GM08714 (cell line): ENCODE results near the gene ATG4C.
A peak's percentile ranks its signal among the peaks of the same experiment; 100 is the strongest.
"Not testable (repeated sequence)": the region's sequence is repeated elsewhere in the genome, so short reads cannot be mapped to it uniquely, and the experiment has no call there.

ENCODE experiments used
- H3K4me3 ChIP-seq: fragments of 200-500 bp; sonication (Bioruptor generic); 2 replicates; pipeline ENCODE4 v1.5.1; 2014; ENCODE audit warnings: mild to moderate bottlenecking, low read length, inconsistent platforms
- ZNF274 ChIP-seq: IDR thresholded peaks from 2 replicates; pipeline ENCODE4 v1.6.1; 2012; ENCODE audit warnings: mild to moderate bottlenecking, low read depth, low read length

Gene ATG4C

DNA sequence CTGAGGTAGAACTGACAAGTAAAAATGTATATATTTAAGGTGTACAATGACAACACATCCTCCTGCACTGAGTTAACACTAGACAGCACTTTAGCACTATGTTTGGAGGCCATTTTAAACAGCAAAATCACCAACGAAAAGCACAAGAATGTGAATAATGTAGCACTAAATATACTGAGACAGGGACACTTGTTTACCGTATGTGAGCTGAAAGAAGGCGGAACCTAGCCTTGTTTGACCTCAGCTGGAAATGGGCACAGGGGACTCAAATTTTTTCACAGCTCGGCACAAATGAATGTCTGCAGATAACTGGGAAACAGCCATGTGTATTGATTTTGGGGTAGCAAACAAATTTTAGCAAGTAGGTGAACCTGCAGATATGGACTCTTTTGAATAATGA is 18.0 kb upstream of the ATG4C start:
- no peak overlapping the region for H3K4me3 ChIP-seq
- TF ChIP-seq ZNF274: no peak

DNA sequence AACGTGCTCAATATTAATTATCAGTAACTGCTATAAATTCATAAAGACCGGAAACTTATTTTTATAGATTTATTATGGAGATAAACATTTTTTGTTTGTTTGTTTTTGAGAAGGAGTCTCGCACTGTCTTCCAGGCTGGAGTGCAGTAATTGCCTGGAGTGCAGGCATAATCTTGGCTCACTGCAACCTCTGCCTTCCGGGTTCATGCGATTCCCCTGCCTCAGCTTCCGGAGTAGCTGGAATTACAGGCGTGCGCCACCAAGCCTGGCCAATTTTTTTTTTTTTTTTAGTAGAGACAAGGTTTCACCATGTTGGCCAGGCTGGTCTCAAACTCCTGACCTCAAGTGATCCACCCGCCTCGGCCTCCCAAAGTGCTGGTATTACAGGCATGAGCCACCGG is 15.4 kb upstream of the ATG4C start:
- not testable (repeated sequence) for H3K4me3 ChIP-seq

DNA sequence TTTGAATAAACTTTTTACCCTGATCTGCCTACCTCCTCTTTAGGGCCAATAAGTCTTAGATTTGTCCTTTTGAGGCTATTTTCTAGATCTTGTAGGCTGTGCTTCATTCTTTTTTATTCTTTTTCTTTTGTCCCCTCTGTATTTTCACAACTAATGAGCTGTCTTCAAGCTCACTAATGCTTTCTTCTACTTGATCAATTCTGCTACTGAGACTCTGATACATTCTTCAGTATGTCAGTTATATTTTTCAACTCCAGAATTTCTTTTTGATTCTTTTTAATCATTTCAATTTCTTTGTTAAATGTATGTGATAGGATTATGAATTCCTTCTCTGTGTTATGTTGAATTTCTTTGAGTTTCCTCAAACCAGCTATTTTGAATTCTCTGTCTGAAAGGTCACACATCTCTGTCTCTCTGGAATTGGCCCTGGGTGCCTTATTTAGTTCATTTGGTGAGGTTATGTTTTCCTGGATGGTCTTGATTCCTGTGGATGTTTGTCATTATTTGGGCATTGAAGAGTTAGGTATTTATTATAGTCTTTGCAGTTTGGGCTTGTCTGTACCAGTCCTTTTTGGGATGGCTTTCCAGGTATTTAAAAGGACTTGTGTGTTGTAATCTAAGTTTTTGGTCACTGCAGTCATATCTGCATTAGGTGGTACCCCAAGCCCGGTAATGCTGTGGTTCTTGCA is 11.2 kb upstream of the ATG4C start:
- H3K4me3 ChIP-seq: no peak overlapping the region
- TF ChIP-seq ZNF274: no peak

DNA sequence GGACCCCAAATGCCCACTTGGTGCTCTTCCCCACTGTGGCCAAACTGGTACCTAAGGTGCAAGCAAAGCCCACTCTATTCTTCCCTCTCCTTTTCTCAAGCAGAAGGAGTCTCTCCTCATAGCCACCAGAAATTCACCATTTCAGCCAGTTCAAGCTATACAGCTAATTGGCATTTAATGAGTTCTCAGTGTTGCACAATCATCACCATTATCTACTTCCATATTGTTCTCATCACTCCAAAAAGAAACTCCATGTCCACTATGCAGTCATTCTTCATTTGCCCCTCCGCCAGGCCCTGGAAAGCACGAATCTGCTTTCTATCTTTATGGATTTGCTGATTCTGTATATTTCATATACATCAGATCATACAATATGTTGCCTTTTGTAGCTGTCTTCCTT is 9.9 kb upstream of the ATG4C start:
- no peak for TF ChIP-seq ZNF274
- no peak overlapping the region for H3K4me3 ChIP-seq

DNA sequence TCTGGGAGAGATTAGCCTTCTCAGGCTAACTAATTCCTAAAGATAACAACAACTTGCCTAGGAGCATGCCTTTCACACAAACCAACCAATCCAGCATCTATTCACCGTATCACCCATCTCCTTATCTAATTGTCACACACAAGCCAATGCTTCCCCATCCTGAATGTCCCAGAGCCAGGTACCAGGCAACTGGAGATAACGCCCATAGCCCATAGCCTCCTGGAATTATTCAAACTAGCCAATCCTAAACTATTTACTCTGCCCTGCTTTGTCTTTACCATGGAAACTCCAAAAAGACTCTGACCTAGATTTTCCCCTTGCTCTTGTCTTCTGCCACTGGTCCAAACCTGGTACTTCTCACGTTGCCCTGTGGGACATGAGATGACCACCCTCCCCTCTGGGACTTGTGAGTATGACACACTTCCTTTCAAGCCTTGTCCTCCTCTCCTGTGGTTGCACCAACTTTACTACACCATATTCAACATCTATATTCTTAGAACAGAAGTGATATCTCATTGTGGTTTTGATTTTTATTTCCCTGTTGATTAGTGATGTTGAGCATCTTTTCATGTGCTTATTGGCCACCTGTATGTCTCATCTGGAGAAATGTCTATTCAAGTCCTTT is 8.8 kb upstream of the ATG4C start:
- TF ChIP-seq ZNF274: no peak
- no peak overlapping the region for H3K4me3 ChIP-seq

DNA sequence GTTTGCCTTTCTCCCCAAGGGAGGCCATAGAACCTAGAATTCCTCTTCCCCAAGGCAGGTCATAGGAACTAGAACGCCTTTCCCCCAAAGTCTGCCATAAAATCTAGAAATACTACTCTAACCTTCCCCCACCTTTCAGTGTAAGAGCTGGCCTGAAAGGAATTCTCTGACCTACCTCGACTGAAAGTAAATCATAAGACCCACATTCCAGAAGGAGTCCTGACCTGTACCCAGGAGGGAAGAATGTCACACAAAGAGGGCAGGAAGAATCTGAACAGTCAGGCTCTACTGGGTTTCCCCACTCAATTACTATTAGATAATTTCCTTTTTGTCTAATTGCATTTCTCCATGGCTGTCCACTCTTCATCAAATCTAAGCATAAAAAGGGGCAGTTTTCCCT is 5.7 kb upstream of the ATG4C start:
- no peak for TF ChIP-seq ZNF274
- H3K4me3 ChIP-seq: no peak overlapping the region

DNA sequence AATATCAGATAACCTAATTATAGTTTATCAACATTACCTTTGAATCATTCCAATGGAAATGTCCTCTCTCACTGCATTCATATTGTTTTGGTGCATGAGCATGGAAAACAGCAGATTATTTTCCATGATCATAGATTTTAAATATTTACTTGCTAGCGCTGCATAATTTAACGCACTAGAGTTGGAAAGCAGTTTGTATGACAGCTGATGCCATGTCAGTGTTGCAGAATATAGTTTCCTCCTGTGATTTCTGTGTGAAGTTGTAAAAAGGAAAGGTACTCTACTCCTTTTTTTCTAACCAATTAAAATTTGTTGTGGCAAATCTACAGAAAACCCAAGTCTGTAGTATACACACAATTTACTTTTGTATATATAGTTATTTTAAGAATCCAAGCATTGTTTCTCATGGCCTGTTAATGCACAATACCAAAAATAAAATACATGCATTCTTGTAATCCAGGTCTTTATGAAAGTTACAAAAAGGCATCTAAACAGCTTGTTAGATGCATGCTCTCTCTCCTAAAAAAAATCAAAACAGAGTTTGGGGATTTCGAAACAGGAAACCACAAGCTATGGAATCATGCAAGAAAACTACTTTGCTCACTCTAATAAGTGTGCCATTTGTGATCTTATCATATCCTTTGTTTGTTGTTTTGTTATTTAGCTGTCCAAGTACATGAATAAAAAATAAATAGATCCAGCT is 1.9 kb upstream of the ATG4C start:
- H3K4me3 ChIP-seq: no peak overlapping the region
- no peak for TF ChIP-seq ZNF274

DNA sequence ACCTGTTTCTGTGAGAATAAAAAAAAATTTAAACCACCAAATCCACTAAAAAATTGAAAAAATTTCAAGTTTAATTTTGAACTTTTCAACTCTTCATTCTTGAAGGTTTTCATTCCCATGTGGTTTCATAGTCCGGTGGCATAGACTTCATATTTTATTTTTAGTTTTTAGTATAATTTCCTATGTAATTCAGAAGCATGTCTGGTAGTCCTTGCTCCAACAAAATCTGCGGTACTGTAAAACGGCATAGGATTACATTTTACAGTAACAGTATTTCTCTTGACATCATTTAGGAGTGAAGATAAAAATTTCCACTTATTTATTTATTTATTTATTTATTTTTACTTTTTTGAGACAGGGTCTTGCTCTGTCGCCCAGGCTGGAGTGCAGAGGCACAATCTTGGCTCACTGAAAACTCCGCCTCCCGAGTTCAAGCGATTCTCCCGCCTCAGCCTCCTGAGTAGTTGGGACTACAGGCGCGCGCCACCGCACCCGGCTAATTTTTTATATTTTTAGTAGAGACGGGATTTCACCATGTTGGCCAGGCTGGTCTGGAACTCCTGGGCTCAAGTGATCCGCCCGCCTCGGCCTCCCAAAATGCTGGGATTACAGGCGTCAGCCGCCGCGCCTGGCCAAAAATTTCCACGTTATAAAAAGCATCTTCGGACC is 1.3 kb upstream of the ATG4C start:
- peak overlapping the region; percentile 96; the same call in 1 of the 2 replicates for H3K4me3 ChIP-seq

DNA sequence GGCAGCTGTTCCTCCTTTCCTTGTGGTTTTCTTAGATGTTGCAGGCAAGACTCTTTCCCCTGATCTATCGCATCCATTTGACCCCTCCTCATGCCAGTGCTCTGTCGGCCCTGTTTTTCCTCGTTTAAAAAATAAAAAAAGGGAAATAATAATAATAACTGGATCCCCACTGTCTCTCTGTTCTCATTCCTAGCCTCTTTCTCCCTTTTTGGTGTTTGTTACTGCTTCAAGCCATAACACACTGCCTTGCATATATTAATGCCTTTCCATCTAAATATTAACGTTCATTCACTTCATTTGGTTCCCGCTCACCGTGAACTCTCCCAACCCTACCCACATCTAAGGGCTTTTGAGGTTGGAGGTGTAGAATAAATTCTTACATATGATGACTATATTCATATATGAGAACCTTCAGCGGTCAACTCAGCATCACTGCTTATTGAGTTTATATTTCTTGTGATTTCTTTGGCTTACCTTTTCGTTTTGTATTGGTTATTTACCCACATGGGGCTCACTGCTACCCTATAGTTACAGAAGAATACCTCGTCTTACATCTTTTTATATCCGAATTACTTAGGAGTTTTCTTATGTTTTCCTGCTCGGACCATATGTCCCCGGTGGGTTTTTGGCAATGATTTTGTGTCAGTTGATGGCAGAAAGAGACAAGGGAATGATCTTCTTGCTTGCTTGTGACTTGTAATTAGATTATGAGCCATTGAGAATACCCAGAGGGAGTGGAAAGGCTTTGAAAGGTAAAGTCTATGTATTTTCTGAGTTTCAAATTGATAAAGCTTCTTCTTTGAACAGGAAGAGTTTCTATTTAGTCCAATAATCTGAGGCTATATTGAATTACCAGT is 805 bp downstream of the ATG4C start:
- peak overlapping the region; percentile 96 for H3K4me3 ChIP-seq
- TF ChIP-seq ZNF274: no peak

DNA sequence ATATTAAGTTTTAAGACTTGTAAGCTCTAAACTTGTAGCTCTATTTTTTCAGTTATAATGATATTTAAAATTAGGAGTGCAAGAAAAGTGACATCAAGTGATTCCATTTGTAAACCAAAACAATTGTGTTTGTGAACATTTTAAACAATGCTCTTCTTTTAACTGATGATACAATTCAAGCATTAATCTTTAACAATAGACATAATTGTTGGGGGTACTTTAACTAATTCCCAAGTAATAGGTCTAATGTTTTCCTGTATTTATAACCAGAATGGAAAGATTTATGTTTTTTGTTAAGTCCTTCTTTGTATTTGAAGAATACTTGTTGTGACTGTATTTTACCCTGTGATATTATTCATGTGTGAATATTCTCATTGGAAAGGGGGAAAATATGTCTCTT is 6.8 kb downstream of the ATG4C start:
- H3K4me3 ChIP-seq: no peak overlapping the region
- no peak for TF ChIP-seq ZNF274

DNA sequence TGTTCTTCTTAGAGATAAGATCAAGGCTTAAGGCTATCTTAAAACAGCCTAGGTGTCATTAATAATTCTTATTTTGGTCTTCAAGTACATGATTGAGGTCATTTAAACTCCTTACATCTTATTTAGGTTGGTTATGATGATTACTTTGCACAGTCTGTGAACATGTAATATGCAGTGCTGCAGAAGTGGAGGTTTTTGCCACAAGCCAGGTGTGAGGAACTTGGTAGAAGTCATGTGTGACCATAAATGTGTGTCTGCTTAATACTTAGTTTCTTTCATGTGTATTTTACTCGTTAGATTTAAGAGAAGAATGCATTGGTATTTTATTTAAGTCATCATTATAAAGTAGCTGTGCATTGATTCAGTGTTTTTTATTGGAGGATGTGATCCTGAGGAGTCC is 10.1 kb downstream of the ATG4C start:
- TF ChIP-seq ZNF274: no peak
- no peak overlapping the region for H3K4me3 ChIP-seq

DNA sequence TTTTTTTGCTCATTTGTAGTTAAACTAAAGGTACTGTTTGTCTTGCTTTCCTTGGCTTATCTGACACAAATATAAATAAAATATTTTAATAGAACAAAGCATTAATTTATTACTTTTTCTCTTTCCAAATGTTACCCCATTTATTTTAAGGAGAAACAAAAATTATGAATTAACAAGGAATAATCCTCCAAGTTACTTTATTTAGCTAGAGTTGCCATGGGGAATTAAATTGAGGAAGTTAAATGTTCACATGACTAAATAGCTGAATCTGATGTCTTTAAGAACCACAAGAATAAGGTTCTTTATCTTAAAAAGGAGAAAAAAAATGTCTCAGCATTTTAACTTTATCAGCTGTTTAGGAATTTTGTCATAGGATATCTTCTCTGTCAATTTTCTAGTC is 12.3 kb downstream of the ATG4C start:
- TF ChIP-seq ZNF274: no peak
- H3K4me3 ChIP-seq: no peak overlapping the region

DNA sequence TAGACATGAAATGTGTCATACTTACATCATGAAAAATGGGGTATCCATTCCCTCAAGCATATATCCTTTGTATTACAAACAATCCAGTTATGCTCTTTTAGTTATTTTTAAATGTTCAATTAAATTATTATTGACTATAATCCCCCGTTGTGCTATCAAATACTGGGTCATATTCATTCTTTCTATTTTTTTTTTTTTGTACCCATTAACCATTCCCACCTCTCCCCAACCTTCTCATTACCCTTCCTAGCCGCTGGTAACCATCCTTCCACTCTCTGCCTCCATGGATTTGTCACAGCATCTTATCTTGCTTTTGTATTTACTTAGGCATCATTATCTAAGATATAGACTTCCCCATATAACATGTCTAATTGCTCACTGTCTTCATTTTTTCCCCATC is 15.8 kb downstream of the ATG4C start:
- H3K4me3 ChIP-seq: no peak overlapping the region
- no peak for TF ChIP-seq ZNF274

DNA sequence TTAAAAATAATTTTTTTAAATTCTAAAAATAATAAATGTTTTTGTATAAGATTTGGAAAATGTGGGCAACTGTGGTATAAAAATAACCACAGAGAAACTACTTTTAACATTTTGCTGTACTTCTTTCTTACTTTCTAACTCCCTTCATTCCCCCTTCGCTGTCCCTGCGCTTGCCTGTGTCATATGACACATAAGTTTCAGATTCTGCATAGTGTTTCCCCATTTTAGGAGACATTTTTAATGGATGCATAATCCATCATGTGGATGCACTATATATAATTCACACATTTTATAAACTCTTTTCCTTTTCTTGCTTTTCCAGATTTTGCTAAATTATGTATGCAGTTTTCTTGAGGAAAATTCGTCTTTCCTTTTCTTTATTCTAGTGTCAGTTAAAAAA is 16.3 kb downstream of the ATG4C start:
- no peak overlapping the region for H3K4me3 ChIP-seq
- TF ChIP-seq ZNF274: no peak

DNA sequence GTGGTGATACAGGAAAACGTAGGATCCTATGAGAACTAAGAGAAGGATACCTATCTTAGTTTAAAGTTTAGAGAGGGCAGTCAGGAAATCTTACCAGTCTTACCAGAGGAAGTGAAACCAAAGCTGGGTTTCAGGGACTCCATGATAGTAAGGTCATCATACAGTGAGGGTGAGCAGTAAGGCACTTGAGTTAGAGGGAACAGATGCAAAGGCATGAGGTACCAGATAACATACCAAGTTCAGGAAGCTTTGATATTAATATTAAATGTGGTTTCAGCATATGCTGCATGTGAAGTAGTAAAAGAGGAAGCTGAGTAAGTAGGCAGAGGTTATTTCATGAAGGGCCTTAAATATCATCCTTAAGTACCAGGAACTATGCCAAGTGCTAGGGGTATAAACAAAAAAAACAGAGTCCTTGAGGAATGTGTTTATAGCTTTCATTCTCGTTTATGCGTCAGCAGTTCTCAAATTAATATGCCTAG is 16.9 kb downstream of the ATG4C start:
- no peak overlapping the region for H3K4me3 ChIP-seq
- TF ChIP-seq ZNF274: no peak
